Activated T-cell treated with anti-CD3 and anti-CD28 coated beads for 48 hours (primary cell): Measurements from ENCODE around the gene PPP1R12A.
"Not testable (repeated sequence)": the region's sequence is repeated elsewhere in the genome, so short reads cannot be mapped to it uniquely, and the experiment has no call there.

Experiments used
- DNase-seq: peaks from one replicate; pipeline ENCODE4 v3.0.0-alpha.2; 2020; ENCODE audit warnings: low read depth

The PPP1R12A gene

GRCh38 chr12:79935021-79935623 lies at the start of gene PPP1R12A:
TSS of gene PPP1R12A (minus strand) at chr12:79935097. CDS start at chr12:79934931, 166 bp downstream.
- DNase-seq, result peak; percentile 92

GRCh38 chr12:79983986-79984620 lies 49.2 kb upstream of the PPP1R12A start:
- DNase-seq, result no peak

GRCh38 chr12:79983492-79983891 lies 48.6 kb upstream of the PPP1R12A start:
- DNase-seq, result no peak

GRCh38 chr12:79982086-79983062 lies 47.5 kb upstream of the PPP1R12A start:
- no peak for DNase-seq

GRCh38 chr12:79978692-79979091 lies 43.8 kb upstream of the PPP1R12A start:
- DNase-seq, result no peak

- DNase-seq, result not testable (repeated sequence)
These were observed 43.1 kb upstream of the PPP1R12A start for GRCh38 chr12:79977856-79978460.

GRCh38 chr12:79975143-79975542 lies 40.2 kb upstream of the PPP1R12A start:
- DNase-seq, result no peak

- no peak for DNase-seq
These were observed 38.9 kb upstream of the PPP1R12A start for GRCh38 chr12:79973801-79974200.

GRCh38 chr12:79964100-79964627 lies 29.3 kb upstream of the PPP1R12A start:
- DNase-seq, result no peak

- DNase-seq, result no peak
These were observed 26.5 kb upstream of the PPP1R12A start for GRCh38 chr12:79961411-79961810.

- DNase-seq, result no peak
These were observed 24.6 kb upstream of the PPP1R12A start for GRCh38 chr12:79959484-79959883.

- DNase-seq, result no peak
These were observed 22.0 kb upstream of the PPP1R12A start for GRCh38 chr12:79956896-79957295.

- DNase-seq, result no peak
These were observed 20.7 kb upstream of the PPP1R12A start for GRCh38 chr12:79955561-79955960.

- no peak for DNase-seq
These were observed 19.2 kb upstream of the PPP1R12A start for GRCh38 chr12:79954037-79954610.

- no peak for DNase-seq
These were observed 14.2 kb upstream of the PPP1R12A start for GRCh38 chr12:79949098-79949497.

- no peak for DNase-seq
These were observed 10.5 kb upstream of the PPP1R12A start for GRCh38 chr12:79945433-79945832.

GRCh38 chr12:79944565-79944964 lies 9.7 kb upstream of the PPP1R12A start:
- DNase-seq, result no peak

GRCh38 chr12:79942846-79943245 lies 7.9 kb upstream of the PPP1R12A start:
- DNase-seq, result not testable (repeated sequence)

GRCh38 chr12:79939728-79940310 lies 4.9 kb upstream of the PPP1R12A start:
- no peak for DNase-seq

GRCh38 chr12:79938843-79939242 lies 3.9 kb upstream of the PPP1R12A start:
- DNase-seq, result no peak

- DNase-seq, result no peak
These were observed 1.8 kb upstream of the PPP1R12A start for GRCh38 chr12:79936670-79937069.
